ENCODE results near the gene NAE1. TPM values are rescaled to one million over a fixed set of nuclear protein-coding genes. Genes with fewer than 3 reads are reported as not detected.

The NAE1 gene
- total RNA-seq (10 to 100 TPM; 62.3 to 96.6 (median 90.7) TPM), polyA plus RNA-seq (100 to 1,000 TPM; 103 TPM), total RNA-seq (39.3 reads per million, percentile 66 among the genes with 10 or more reads in this experiment)

DNA sequence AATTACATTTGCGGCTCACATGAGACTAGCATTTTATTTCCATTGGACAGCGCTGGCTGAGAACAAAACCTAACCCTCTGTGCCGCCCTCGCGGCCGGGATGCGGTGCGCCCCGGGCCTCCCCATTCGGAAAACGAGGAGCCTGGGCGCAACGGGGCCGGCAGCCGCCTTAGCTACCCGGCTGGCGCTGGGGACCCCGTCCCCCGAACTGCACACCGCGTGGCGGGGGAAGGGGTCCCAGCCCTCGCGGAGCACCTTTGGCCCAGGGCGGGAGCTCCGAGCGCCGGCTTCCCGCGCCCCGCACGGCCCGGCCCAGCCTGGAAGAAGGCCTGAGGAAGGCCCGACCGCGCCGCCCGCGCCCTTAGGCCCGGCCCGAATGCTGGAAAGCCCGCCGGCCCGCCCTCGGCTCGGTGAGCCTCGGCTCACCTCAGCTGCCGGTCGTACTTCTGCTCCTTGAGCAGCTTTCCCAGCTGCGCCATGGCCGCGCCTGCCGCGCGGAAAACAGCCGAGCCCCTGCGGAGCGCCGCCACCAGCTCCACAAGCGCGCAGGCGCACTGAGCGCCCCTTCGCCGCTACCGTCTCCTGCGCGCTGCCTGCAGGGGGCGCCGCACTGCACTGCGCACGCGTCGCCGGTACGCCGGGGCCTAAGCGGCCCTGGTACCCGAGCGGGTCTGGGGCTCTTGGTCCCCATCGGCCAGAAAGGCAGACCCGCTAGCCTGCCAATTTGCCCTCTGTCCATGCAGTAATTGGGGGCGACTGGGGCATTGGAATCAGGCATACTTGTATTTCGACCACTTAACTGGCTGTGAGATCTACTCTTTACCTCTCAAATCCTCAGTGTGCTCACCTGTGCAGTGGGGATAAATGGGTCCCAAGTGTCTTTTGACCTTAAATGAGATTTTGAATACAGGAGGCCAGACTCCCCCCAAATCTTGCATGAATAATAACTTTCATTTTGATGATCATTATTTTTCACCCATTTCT lies at the start of gene NAE1:
Gene NAE1 (minus strand): TSS at position 555 of the 983 bp plus-strand sequence. CDS start 77 bp downstream, at position 478.
- Mint-ChIP-seq H3K36me3 (peaks cover 0 to 13% (median 9%) of the 10 kb centered on the region in 5 donors), H3K4me3 (peak within 1 kb of the TSS; percentile 75 to 89 (median 79)), H3K27ac (peak within 1 kb of the TSS in 8 of 9 donors; percentile 32 to 86 (median 59)), H3K9me3 (peaks cover 0 to 2% (median 0%) of the 10 kb centered on the region in 11 donors), H3K4me1 (peaks cover 15 to 36% (median 34%) of the 10 kb centered on the region in 7 donors), H3K27me3 (no peaks in the 10 kb centered on the region)
- Histone ChIP-seq H3K27ac (ENCODE audit: low read depth, low read length) (peak within 1 kb of the TSS; percentile 78), H3K36me3 (ENCODE audit: control insufficient read depth in 2 of 3, insufficient read depth in 3 of 3, low read length in 3 of 3) (peaks cover 0 to 18% (median 2%) of the 10 kb centered on the region in 3 experiments), H3K27me3 (ENCODE audit: control insufficient read depth in 2 of 2, insufficient read depth in 2 of 2, low read length in 2 of 2) (no peaks in the 10 kb centered on the region), H3K9me3 (ENCODE audit: control insufficient read depth in 2 of 3, low read length in 3 of 3) (no peaks in the 10 kb centered on the region), H3K4me1 (ENCODE audit: control insufficient read depth in 2 of 2, insufficient read depth in 2 of 2, low read length in 2 of 2) (peaks cover 19 to 28% of the 10 kb centered on the region in 2 donors), H3K4me3 (ENCODE audit: low read length) (peak within 1 kb of the TSS; percentile 84)
- ATAC-seq: peak; percentile 99
- ChIA-PET POLR2A (interaction anchor here (0.6 to 2.6 kb wide), 16 partner anchors 10 to 424 kb away, joined by 3 to 21 read pairs (median 4); partner anchors contain the start of genes CIAO2B, CKLF, DYNC1LI2 and PDP2), CTCF (interaction anchor here (0.5 to 1.9 kb wide), 23 partner anchors 8 to 179 kb away, joined by 3 to 15 read pairs (median 3); partner anchors contain the start of genes CA7, DYNC1LI2 and PDP2)
- DNase-seq: peak; percentile 82 to 97 (median 93)
- intact Hi-C loops (cut with micrococcal nuclease): loop anchor here (1.0 to 5.0 kb wide), 6 partner anchors 37 to 97 kb away; partner anchors contain the start of genes DYNC1LI2 (in 2 of the 2) and RRAD (in 1 of the 2)

DNA sequence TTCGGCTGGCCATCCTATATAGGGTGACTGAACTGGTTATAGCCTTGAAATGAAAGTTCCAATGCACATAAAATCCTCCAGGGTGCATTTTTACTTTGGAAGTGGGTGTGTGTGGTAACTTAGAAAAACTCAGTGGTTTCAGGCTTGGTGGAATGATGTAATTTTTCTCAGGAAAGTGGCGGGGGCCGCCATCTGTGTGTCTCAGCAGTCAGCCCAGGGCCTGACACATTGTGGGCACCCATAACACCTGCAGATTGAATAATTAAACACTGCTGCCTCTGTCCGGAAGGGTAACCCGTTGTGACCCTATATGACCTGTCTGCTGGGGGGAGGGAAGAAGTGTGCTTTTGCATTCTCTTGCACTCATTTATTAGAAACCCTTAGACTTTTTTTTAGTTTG lies 47.3 kb upstream of the NAE1 start:
- CTCF ChIA-PET: no interaction called here
- Histone ChIP-seq H3K9me3 (ENCODE audit: control insufficient read depth in 2 of 3, low read length in 3 of 3) (no peaks in the 10 kb centered on the region), H3K4me1 (ENCODE audit: control insufficient read depth in 2 of 2, insufficient read depth in 2 of 2, low read length in 2 of 2) (peaks cover 4 to 12% of the 10 kb centered on the region in 2 donors), H3K27ac (ENCODE audit: low read depth, low read length) (no peak overlapping the region), H3K4me3 (ENCODE audit: low read length) (no peak overlapping the region), H3K36me3 (ENCODE audit: control insufficient read depth in 2 of 3, insufficient read depth in 3 of 3, low read length in 3 of 3) (peaks cover 0 to 6% (median 0%) of the 10 kb centered on the region in 3 experiments), H3K27me3 (ENCODE audit: control insufficient read depth in 2 of 2, insufficient read depth in 2 of 2, low read length in 2 of 2) (no peaks in the 10 kb centered on the region)
- Mint-ChIP-seq H3K4me3 (peak overlapping the region in 7 of 10 donors; percentile 15 to 75 (median 56)), H3K9me3 (no peaks in the 10 kb centered on the region), H3K27ac (peak overlapping the region in 2 of 9 donors; percentile 31 to 46), H3K27me3 (no peaks in the 10 kb centered on the region), H3K4me1 (peaks cover 17 to 65% (median 31%) of the 10 kb centered on the region in 7 donors), H3K36me3 (peaks cover 0 to 2% (median 0%) of the 10 kb centered on the region in 5 donors)
- DNase-seq (peak in 1 of 9 donors; percentile 67), ATAC-seq (no peak)
- POLR2A ChIA-PET: interaction anchor here (3.8 kb wide), 1 partner anchor 48 kb away, joined by 21 read pairs; the partner anchor contains the start of gene NAE1
- intact Hi-C loops (cut with micrococcal nuclease): no loop called here

DNA sequence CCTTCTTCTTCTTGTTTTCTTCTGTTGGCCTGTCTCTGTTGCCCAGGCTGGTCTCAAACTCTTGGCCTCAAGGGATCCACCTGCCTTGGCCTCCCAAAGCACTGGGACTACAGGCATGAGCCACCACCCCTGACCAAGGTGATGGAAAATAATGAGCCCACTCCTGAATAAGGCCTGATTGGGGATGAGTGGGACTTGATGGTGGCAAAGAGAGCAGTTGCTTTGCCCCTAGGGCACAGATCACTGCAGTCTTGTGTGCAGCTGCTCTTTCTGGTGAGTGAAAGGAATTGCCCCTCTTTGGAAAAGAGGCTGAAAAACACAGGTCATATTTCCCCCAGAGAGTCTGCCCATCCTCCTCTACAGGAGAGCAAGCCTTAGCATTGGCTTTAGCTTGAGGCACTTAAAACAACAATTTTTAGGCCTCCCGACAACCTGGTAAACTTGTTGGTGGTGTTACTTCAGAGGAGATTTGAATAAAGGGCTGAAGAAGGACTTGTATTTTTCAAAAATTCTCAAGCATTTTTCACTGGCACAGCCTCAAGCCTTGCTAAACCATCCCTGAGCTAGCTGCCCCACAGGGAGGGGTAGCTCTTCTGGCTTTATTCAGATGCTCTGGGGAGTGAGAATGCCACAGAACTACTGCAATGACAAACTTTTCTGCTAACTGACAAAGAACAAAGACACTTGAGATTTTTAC lies 43.5 kb upstream of the NAE1 start:
- Histone ChIP-seq H3K36me3 (ENCODE audit: control insufficient read depth in 2 of 3, insufficient read depth in 3 of 3, low read length in 3 of 3) (no peaks in the 10 kb centered on the region), H3K27me3 (ENCODE audit: control insufficient read depth in 2 of 2, insufficient read depth in 2 of 2, low read length in 2 of 2) (no peaks in the 10 kb centered on the region), H3K4me3 (ENCODE audit: low read length) (no peak overlapping the region), H3K9me3 (ENCODE audit: control insufficient read depth in 2 of 3, low read length in 3 of 3) (no peaks in the 10 kb centered on the region), H3K4me1 (ENCODE audit: control insufficient read depth in 2 of 2, insufficient read depth in 2 of 2, low read length in 2 of 2) (peaks cover 5 to 6% of the 10 kb centered on the region in 2 donors), H3K27ac (ENCODE audit: low read depth, low read length) (no peak overlapping the region)
- ATAC-seq (no peak), DNase-seq (peak in 2 of 9 donors; percentile 1 to 37)
- Mint-ChIP-seq H3K27ac (peak overlapping the region in 5 of 9 donors; percentile 38 to 95 (median 70)), H3K9me3 (no peaks in the 10 kb centered on the region), H3K4me1 (peaks cover 7 to 57% (median 18%) of the 10 kb centered on the region in 7 donors), H3K4me3 (peak overlapping the region in 7 of 10 donors; percentile 8 to 72 (median 42)), H3K36me3 (no peaks in the 10 kb centered on the region), H3K27me3 (no peaks in the 10 kb centered on the region)
- ChIA-PET CTCF (interaction anchor here (0.6 to 1.5 kb wide), 5 partner anchors 32 to 943 kb away, joined by 3 to 4 read pairs (median 3); no protein-coding TSS in a partner anchor), POLR2A (interaction anchor here (0.5 kb wide), 1 partner anchor 148 kb away, joined by 4 read pairs; no protein-coding TSS in a partner anchor)
- intact Hi-C loops (cut with micrococcal nuclease): loop anchor here (5.0 kb wide), 3 partner anchors 122 to 397 kb away; partner anchors contain the start of gene DYNC1LI2 (in 1 of the 2)

DNA sequence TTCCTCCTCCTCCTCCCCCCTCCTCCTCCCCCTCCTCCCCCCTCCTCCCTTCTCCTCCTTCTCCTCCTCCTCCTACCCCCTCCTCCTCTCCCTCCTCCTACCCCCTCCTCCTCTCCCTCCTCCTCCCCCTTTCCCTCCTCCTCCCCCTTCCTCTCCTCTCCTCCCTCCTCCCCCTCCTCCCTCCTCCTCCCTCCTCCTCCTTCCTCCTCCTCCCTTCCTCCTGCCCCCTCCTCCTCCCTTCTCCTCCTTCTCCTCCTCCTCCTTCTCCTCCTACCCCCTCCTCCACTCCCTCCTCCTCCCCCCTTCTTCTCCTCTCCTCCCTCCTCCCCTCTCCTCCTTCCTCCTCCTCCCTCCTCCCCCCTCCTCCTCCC lies 42.9 kb upstream of the NAE1 start:
- DNase-seq (no peak), ATAC-seq (no peak)
- no peaks in the 10 kb centered on the region for H3K9me3 Mint-ChIP-seq
- Histone ChIP-seq H3K27ac (ENCODE audit: low read depth, low read length) (no peak overlapping the region), H3K36me3 (ENCODE audit: control insufficient read depth in 2 of 3, insufficient read depth in 3 of 3, low read length in 3 of 3) (no peaks in the 10 kb centered on the region), H3K27me3 (ENCODE audit: control insufficient read depth in 2 of 2, insufficient read depth in 2 of 2, low read length in 2 of 2) (no peaks in the 10 kb centered on the region), H3K4me1 (ENCODE audit: control insufficient read depth in 2 of 2, insufficient read depth in 2 of 2, low read length in 2 of 2) (peaks cover 5 to 6% of the 10 kb centered on the region in 2 donors), H3K9me3 (ENCODE audit: control insufficient read depth in 2 of 3, low read length in 3 of 3) (no peaks in the 10 kb centered on the region), H3K4me3 (ENCODE audit: low read length) (no peak overlapping the region)
- H3K27ac Mint-ChIP-seq: peak overlapping the region in 3 of 9 donors; percentile 53 to 95 (median 82)
- H3K36me3 Mint-ChIP-seq: no peaks in the 10 kb centered on the region
- ChIA-PET CTCF (interaction anchor here (0.6 to 1.7 kb wide), 14 partner anchors 8 to 712 kb away, joined by 3 to 6 read pairs (median 4); partner anchors contain the start of gene NAE1), POLR2A (interaction anchor here (1.0 to 1.7 kb wide), 2 partner anchors 44 to 287 kb away, joined by 4 to 15 read pairs; partner anchors contain the start of gene NAE1)
- peak overlapping the region in 6 of 10 donors; percentile 53 to 86 (median 81) for H3K4me3 Mint-ChIP-seq
- no peaks in the 10 kb centered on the region for H3K27me3 Mint-ChIP-seq
- peaks cover 7 to 55% (median 18%) of the 10 kb centered on the region in 7 donors for H3K4me1 Mint-ChIP-seq
- intact Hi-C loops (cut with micrococcal nuclease): loop anchor here (1.0 to 5.0 kb wide), 10 partner anchors 42 to 467 kb away; partner anchors contain the start of genes DYNC1LI2 (in 2 of the 2) and NAE1 (in 1 of the 2)

DNA sequence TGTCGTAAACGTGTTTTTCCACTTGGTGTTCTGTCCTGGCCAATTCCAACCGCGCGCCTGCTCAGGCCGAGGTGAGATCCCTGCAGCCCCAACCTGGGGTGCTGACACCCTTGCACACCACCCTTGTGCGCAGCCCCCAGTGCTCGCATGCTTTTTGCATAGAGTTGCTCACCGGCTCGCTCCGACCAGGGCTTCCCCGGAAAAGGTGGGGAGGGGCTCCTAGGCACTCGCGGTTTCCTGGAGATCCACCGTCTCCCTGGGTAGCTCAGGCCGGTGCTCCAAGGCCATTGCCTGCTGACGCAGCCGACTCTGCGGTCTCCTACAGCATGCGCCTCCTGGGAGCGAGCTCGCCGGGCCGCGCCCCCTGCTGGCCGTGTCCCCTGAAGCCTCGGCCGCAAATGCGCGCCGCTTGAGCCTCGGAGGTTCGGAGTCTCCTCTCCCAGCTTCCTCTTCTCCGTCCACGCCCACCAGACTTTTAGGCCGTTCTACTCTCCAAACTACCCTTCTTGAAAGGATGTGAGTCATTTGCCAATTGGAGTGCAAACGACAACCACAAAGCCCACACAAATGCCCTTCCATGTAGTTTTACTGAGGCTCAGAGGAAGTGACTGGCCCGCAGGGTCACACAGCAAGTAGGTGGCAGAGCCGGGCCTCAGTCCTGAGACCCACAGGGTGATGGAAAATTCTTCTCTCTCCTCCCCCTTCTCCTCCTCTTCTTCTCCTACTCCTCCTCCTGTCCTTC lies 42.3 kb upstream of the NAE1 start:
- intact Hi-C loops (cut with micrococcal nuclease): loop anchor here (1.0 to 5.0 kb wide), 10 partner anchors 42 to 467 kb away; partner anchors contain the start of genes DYNC1LI2 (in 2 of the 2) and NAE1 (in 1 of the 2)
- Histone ChIP-seq H3K27me3 (ENCODE audit: control insufficient read depth in 2 of 2, insufficient read depth in 2 of 2, low read length in 2 of 2) (no peaks in the 10 kb centered on the region), H3K36me3 (ENCODE audit: control insufficient read depth in 2 of 3, insufficient read depth in 3 of 3, low read length in 3 of 3) (no peaks in the 10 kb centered on the region), H3K4me3 (ENCODE audit: low read length) (peak overlapping the region; percentile 48), H3K27ac (ENCODE audit: low read depth, low read length) (peak overlapping the region; percentile 18), H3K9me3 (ENCODE audit: control insufficient read depth in 2 of 3, low read length in 3 of 3) (no peaks in the 10 kb centered on the region), H3K4me1 (ENCODE audit: control insufficient read depth in 2 of 2, insufficient read depth in 2 of 2, low read length in 2 of 2) (peaks cover 5 to 6% of the 10 kb centered on the region in 2 donors)
- CTCF ChIA-PET: interaction anchor here (0.6 to 1.7 kb wide), 18 partner anchors 9 to 713 kb away, joined by 3 to 6 read pairs (median 4); partner anchors contain the start of gene NAE1
- ATAC-seq (peak; percentile 95), DNase-seq (peak; percentile 62 to 93 (median 77))
- Mint-ChIP-seq H3K27ac (peak overlapping the region; percentile 7 to 93 (median 60)), H3K4me3 (peak overlapping the region; percentile 77 to 94 (median 82)), H3K9me3 (no peaks in the 10 kb centered on the region), H3K27me3 (no peaks in the 10 kb centered on the region), H3K4me1 (peaks cover 7 to 49% (median 14%) of the 10 kb centered on the region in 7 donors), H3K36me3 (no peaks in the 10 kb centered on the region)
- POLR2A ChIA-PET: interaction anchor here (1.0 to 1.7 kb wide), 3 partner anchors 9 to 288 kb away, joined by 4 to 15 read pairs (median 4); partner anchors contain the start of gene NAE1
